K562 (cell line): ENCODE results near the gene NR2F2. TPM values are rescaled to one million over a fixed set of nuclear protein-coding genes. Genes with fewer than 3 reads are reported as not detected.
A peak's percentile ranks its signal among the peaks of the same experiment; 100 is the strongest.

Source experiments
- ADNP ChIP-seq: fragments of 200-800 bp; sonication (Bioruptor generic); IDR thresholded peaks from 2 replicates; pipeline ENCODE4 v1.6.1; 2016; ENCODE audit warnings: missing genetic modification characterization, missing compliant biosample characterization
- ARNT ChIP-seq, 2 experiments: fragments of 450-650 bp; IDR thresholded peaks; 2 replicates each; pipeline ENCODE4 v1.6.1; 2016; ENCODE audit warnings: mild to moderate bottlenecking in 1 of 2
- ASH1L ChIP-seq: fragments of 450-650 bp; IDR thresholded peaks from 2 replicates; pipeline ENCODE4 v1.6.1; 2018; ENCODE audit warnings: borderline replicate concordance, mild to moderate bottlenecking, low read depth; ENCODE audit not compliant: partially characterized antibody
- CBFB ChIP-seq: sonication (generic); formaldehyde crosslinking; IDR thresholded peaks from 2 replicates; pipeline ENCODE4 v1.4.0; 2020; ENCODE audit warnings: mild to moderate bottlenecking, missing genetic modification reagents
- GATAD2A ChIP-seq: fragments of 450-650 bp; IDR thresholded peaks from 2 replicates; pipeline ENCODE4 v1.6.1; 2017
- JUND ChIP-seq, 2 experiments: IDR thresholded peaks; 2 replicates in 1 of 2; 3 replicates in 1 of 2; pipeline ENCODE4 v1.6.1; 2011; ENCODE audit warnings: borderline replicate concordance in 2 of 2, low read depth in 2 of 2, low read length in 2 of 2, improper control_type of control experiment in 1 of 2, missing biosample characterization in 1 of 2, missing genetic modification characterization in 1 of 2, missing genetic modification reagents in 1 of 2
- KLF1 ChIP-seq: fragments of 450-650 bp; IDR thresholded peaks from 2 replicates; pipeline ENCODE4 v1.6.1; 2016; ENCODE audit warnings: missing genetic modification characterization, missing compliant biosample characterization
- MED1 ChIP-seq: sonication (generic); formaldehyde crosslinking; IDR thresholded peaks from 2 replicates; pipeline ENCODE4 v1.8.1; 2023; ENCODE audit warnings: missing genetic modification reagents, borderline replicate concordance
- PCBP1 ChIP-seq: fragments of 200-400 bp; formaldehyde crosslinking; IDR thresholded peaks from 2 replicates; pipeline ENCODE4 v1.6.1; 2018; ENCODE audit warnings: mild to moderate bottlenecking, low read depth, low read length; ENCODE audit not compliant: poor library complexity, severe bottlenecking
- PTBP1 ChIP-seq: fragments of 200-400 bp; formaldehyde crosslinking; IDR thresholded peaks from 2 replicates; pipeline ENCODE4 v1.6.1; 2017; ENCODE audit warnings: low read depth, low read length
- PTTG1 ChIP-seq: fragments of 450-650 bp; IDR thresholded peaks from 2 replicates; pipeline ENCODE4 v1.6.1; 2016; ENCODE audit warnings: low read depth, mild to moderate bottlenecking, missing genetic modification characterization, missing compliant biosample characterization
- SLC30A9 ChIP-seq: fragments of 250-450 bp; sonication (Bioruptor Pico); IDR thresholded peaks from 2 replicates; pipeline ENCODE4 v1.8.0; 2022; ENCODE audit warnings: mild to moderate bottlenecking, moderate library complexity
- YY1 ChIP-seq, 3 experiments: IDR thresholded peaks; 2 replicates each; pipeline ENCODE4 v1.6.1; 2011; ENCODE audit warnings: low read length in 2 of 3, mild to moderate bottlenecking in 2 of 3, moderate library complexity in 2 of 3, borderline replicate concordance in 1 of 3, control low read depth in 1 of 3, low read depth in 1 of 3; ENCODE audit not compliant: insufficient read depth in 3 of 3, insufficient replicate concordance in 2 of 3, control insufficient read depth in 1 of 3, insufficient read length in 1 of 3; ENCODE audit errors: extremely low read depth in 1 of 3
- ZNF778 ChIP-seq: fragments of 450-650 bp; formaldehyde crosslinking; IDR thresholded peaks from 2 replicates; pipeline ENCODE4 v1.4.0; 2020; ENCODE audit warnings: mild to moderate bottlenecking, moderate library complexity
- polyA plus RNA-seq, 8 experiments: library from polyadenylated mRNA; depleted of rRNA in 4 of 8; stranded (reverse) in 5 of 8; unstranded in 3 of 8; fragments of >200 nt; fragmentation: Nextera tagmentation in 2 of 8; fragmentation: Illumina TruSeq in 1 of 8; extraction: Ambion mirVana in 2 of 8; extraction: Trizol in 1 of 8; gene quantifications; 2 replicates each; pipeline versions ENCODE4 v1.2.1 to v1.2.3, GENCODE V29; 2011 to 2014; ENCODE audit warnings: inconsistent platforms in 1 of 8, missing spikeins in 1 of 8
- total RNA-seq, 7 experiments: library from RNA; depleted of rRNA in 6 of 7; stranded (reverse); fragments of >200 nt in 6 of 7; fragmentation: Illumina TruSeq in 2 of 7; extraction: Trizol in 2 of 7; gene quantifications; 2 replicates each; pipeline versions ENCODE4 v1.2.1 to v1.2.3, GENCODE V29; 2011 to 2021; ENCODE audit warnings: low replicate concordance in 1 of 7
- TF ChIP-seq, protein P1 (sequence below): fragments of 250-450 bp; sonication (Bioruptor Pico); IDR thresholded peaks from 2 replicates; pipeline ENCODE4 v1.4.0; 2020; ENCODE audit warnings: mild to moderate bottlenecking, moderate library complexity
- TF ChIP-seq, protein P2 (sequence below): sonication (generic); formaldehyde crosslinking; IDR thresholded peaks from 2 replicates; pipeline ENCODE4 v1.8.0; 2022; ENCODE audit warnings: mild to moderate bottlenecking, missing genetic modification reagents
- TF ChIP-seq, protein P3 (sequence below): fragments of 250-450 bp; sonication (Bioruptor Pico); IDR thresholded peaks from 2 replicates; pipeline ENCODE4 v1.8.0; 2022; ENCODE audit warnings: inconsistent platforms, mild to moderate bottlenecking, moderate library complexity, borderline replicate concordance
- TF ChIP-seq, protein P4 (sequence below): fragments of 250-450 bp; sonication (Bioruptor Pico); IDR thresholded peaks from 2 replicates; pipeline ENCODE4 v1.8.0; 2021; ENCODE audit warnings: moderate library complexity, mild to moderate bottlenecking, inconsistent platforms

The NR2F2 gene
- total and polyA plus RNA-seq, 9 of the 15 experiments (the other 6 are each of a cell fraction or from before 2014, with no cell fraction given) = 6.0 to 51.8 (median 11.1) TPM

DNA sequence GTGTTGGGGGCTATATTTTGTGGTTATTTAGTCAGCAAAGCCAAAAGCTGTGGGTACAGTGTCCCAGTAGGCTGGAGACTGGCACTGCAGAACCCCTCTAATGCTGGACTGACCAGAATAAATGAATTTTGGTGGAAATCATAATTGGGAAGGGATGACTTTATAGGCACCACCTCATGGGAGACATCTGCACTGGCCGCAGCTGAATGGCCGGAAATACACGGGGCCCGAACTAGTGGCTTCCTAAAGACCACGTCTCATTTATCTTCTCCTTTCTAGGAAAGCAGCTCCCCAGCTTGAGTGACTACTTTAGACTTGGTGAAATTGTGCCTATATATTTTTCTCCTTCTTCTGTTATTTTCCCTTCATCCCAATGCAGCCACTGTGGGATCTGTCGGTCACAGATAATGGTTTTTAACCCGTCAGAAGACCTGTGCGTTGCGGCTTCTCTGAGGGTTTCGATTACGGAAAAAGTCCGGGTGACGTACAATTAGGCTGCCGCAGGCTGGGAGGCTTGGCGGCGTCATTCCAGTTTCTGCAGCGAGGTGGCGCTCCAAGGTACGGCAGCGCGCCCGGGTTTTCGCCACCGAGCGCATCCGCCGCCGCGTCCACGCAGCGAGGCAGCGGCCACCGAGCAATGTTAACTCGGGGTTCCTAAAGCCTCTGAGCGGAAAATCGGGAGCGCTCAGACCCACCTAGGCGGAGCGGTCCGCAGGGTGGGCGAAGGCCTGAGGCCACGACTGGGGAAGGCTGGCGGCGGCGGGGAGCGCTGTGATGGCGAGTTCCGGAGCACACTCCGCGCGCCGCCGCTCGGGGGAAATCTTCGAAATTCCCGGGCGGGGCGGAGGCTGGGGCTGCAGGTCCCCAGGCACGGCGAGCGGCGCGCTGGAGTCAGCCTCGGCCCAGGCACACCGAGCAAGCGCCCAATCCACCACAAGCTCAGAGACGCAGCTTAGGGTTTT, 26.3 kb downstream of the NR2F2 start (continued):
- TF ChIP-seq, protein P1, sequence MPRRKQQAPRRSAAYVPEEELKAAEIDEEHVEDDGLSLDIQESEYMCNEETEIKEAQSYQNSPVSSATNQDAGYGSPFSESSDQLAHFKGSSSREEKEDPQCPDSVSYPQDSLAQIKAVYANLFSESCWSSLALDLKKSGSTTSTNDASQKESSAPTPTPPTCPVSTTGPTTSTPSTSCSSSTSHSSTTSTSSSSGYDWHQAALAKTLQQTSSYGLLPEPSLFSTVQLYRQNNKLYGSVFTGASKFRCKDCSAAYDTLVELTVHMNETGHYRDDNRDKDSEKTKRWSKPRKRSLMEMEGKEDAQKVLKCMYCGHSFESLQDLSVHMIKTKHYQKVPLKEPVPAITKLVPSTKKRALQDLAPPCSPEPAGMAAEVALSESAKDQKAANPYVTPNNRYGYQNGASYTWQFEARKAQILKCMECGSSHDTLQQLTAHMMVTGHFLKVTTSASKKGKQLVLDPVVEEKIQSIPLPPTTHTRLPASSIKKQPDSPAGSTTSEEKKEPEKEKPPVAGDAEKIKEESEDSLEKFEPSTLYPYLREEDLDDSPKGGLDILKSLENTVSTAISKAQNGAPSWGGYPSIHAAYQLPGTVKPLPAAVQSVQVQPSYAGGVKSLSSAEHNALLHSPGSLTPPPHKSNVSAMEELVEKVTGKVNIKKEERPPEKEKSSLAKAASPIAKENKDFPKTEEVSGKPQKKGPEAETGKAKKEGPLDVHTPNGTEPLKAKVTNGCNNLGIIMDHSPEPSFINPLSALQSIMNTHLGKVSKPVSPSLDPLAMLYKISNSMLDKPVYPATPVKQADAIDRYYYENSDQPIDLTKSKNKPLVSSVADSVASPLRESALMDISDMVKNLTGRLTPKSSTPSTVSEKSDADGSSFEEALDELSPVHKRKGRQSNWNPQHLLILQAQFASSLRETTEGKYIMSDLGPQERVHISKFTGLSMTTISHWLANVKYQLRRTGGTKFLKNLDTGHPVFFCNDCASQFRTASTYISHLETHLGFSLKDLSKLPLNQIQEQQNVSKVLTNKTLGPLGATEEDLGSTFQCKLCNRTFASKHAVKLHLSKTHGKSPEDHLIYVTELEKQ (CRISPR knock-in tag) = no peak
- peak; percentile 94 for TF ChIP-seq KLF1
- peak; percentile 69; the same call in 1 of the 2 replicates for TF ChIP-seq GATAD2A
- TF ChIP-seq ADNP = no peak; the same call in 1 of the 2 replicates
- TF ChIP-seq SLC30A9 = no peak
- TF ChIP-seq, protein P2, sequence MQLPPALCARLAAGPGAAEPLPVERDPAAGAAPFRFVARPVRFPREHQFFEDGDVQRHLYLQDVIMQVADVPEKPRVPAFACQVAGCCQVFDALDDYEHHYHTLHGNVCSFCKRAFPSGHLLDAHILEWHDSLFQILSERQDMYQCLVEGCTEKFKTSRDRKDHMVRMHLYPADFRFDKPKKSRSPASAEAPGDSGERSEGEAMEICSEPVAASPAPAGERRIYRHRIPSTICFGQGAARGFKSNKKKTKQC (CRISPR knock-in tag) = peak; percentile 50; the same call in 1 of the 2 replicates
- TF ChIP-seq, protein P3, sequence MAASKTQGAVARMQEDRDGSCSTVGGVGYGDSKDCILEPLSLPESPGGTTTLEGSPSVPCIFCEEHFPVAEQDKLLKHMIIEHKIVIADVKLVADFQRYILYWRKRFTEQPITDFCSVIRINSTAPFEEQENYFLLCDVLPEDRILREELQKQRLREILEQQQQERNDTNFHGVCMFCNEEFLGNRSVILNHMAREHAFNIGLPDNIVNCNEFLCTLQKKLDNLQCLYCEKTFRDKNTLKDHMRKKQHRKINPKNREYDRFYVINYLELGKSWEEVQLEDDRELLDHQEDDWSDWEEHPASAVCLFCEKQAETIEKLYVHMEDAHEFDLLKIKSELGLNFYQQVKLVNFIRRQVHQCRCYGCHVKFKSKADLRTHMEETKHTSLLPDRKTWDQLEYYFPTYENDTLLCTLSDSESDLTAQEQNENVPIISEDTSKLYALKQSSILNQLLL (CRISPR knock-in tag) = no peak
- no peak for TF ChIP-seq CBFB (CRISPR knock-in tag)
- TF ChIP-seq MED1 = no peak
- TF ChIP-seq, protein P4, sequence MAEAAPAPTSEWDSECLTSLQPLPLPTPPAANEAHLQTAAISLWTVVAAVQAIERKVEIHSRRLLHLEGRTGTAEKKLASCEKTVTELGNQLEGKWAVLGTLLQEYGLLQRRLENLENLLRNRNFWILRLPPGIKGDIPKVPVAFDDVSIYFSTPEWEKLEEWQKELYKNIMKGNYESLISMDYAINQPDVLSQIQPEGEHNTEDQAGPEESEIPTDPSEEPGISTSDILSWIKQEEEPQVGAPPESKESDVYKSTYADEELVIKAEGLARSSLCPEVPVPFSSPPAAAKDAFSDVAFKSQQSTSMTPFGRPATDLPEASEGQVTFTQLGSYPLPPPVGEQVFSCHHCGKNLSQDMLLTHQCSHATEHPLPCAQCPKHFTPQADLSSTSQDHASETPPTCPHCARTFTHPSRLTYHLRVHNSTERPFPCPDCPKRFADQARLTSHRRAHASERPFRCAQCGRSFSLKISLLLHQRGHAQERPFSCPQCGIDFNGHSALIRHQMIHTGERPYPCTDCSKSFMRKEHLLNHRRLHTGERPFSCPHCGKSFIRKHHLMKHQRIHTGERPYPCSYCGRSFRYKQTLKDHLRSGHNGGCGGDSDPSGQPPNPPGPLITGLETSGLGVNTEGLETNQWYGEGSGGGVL = no peak
- TF ChIP-seq PTBP1 = 0 out of 2 replicates have a peak, but pooled peaks have one; percentile 66
- peak; percentile 67 for TF ChIP-seq JUND (IDR thresholded peaks at IDR 0.05; ENCODE audit: borderline replicate concordance, low read depth, low read length)
- TF ChIP-seq JUND (tag; IDR thresholded peaks at IDR 0.05; ENCODE audit: borderline replicate concordance, low read depth, low read length) = no peak; the same call in 2 of the 3 replicates
- TF ChIP-seq PCBP1 = no peak
- no peak for TF ChIP-seq ASH1L
- no peak for TF ChIP-seq ZNF778
- TF ChIP-seq PTTG1 (tag) = no peak
- peak in 2 of 3 experiments; percentile 6 to 7 for TF ChIP-seq YY1 (IDR thresholded peaks at IDR 0.05; ENCODE audit: borderline replicate concordance in 1 of 3, control insufficient read depth in 1 of 3, extremely low read depth in 1 of 3, insufficient read depth in 3 of 3, insufficient read length in 1 of 3, insufficient replicate concordance in 2 of 3, low read depth in 1 of 3, low read length in 2 of 3)
- no peak; a peak in 1 of 4 replicates for TF ChIP-seq ARNT (IDR thresholded peaks at IDR 0.05)
